Omental fat pad (tissue), 4 donors: ENCODE data around the gene GSTM5. TPM values are rescaled to one million over a fixed set of nuclear protein-coding genes. Genes with fewer than 3 reads are reported as not detected.
A peak's percentile ranks its signal among the peaks of the same experiment; 100 is the strongest.
"Not testable (repeated sequence)": the region's sequence is repeated elsewhere in the genome, so short reads cannot be mapped to it uniquely, and the experiment has no call there.

Experiments
- ATAC-seq: fragments of 150-250 bp; one replicate; pipeline ENCODE4 v1.9.1; 2016; ENCODE audit warnings: mild to moderate bottlenecking, moderate library complexity; ENCODE audit not compliant: low FRiP score
- DNase-seq: peaks from one replicate; pipeline ENCODE4 v3.0.0-alpha.2; 2019; ENCODE audit warnings: low spot score
- total RNA-seq, 4 donors: library from RNA; depleted of rRNA; stranded (reverse); fragments of >200 nt; gene quantifications; one replicate each; pipeline ENCODE4 v1.1.0, GENCODE V29; 2016
- TF ChIP-seq, protein P1 (sequence below), 3 donors: fragments of 450-650 bp; IDR thresholded peaks; one replicate each; pipeline ENCODE4 v1.5.1; 2016 to 2017; ENCODE audit warnings: antibody characterized with exemption in 3 of 3, mild to moderate bottlenecking in 3 of 3, moderate library complexity in 2 of 3

GSTM5 gene
- 1 to 10 TPM; 4.2 to 6.6 (median 4.9) TPM for total RNA-seq

DNA sequence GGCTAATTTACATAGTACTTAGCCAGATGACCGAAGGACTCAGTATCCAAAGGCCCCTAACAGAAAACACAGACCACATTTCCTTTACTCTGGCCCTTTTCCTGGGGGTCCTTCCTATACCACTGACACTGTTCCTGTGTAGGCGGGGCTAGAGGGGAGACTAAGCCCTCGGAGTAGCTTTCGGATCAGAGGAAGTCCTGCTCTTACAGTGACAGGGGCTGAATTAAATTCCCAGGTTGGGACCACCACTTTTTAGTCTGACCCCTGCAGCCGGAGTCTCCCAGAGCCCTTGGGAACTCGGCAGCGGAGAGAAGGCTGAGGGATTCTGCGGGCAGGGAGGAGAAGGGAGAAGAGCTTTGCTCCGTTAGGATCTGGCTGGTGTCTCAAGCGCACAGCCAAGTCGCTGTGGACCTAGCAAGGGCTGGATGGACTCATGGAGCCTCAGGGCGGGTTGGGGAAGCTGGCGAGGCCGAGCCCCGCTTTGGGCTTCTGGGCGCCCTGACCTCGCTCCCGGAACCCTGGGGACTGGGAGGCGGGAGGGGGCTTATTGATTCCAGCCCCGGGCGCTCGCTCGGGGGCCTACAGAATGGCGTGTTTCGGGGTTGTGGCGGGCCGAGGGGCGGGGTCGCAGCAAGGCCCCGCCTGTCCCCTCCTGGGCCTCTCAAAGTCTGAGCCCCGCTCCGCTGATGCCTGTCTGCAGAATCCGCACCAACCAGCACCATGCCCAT is at the start of gene GSTM5:
Gene GSTM5, plus strand, starts transcription at position 659 of the 728 bp plus-strand sequence. Its CDS starts 62 bp downstream, at position 721.
- not testable (repeated sequence) for DNase-seq, ATAC-seq

DNA sequence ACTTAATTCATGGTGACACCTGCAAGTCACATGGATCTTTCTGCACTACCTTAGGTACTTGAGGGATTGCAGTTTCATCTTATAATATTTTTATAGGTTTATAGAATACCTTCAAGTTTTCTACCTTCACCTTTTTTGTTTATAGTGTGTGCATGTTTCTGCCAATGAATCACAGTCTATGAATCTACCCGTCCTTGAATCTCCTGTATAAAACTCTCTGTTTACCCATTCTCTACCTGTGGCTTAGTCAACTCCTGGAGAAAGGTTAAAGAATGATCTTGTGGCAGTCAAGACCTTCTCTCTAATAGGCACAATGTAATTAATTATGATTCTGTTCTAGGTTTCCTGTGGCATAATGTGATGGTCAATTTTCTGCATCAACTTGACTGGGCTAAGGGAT is 47.4 kb upstream of the GSTM5 start:
- DNase-seq (no peak), ATAC-seq (no peak)
- TF ChIP-seq, protein P1, sequence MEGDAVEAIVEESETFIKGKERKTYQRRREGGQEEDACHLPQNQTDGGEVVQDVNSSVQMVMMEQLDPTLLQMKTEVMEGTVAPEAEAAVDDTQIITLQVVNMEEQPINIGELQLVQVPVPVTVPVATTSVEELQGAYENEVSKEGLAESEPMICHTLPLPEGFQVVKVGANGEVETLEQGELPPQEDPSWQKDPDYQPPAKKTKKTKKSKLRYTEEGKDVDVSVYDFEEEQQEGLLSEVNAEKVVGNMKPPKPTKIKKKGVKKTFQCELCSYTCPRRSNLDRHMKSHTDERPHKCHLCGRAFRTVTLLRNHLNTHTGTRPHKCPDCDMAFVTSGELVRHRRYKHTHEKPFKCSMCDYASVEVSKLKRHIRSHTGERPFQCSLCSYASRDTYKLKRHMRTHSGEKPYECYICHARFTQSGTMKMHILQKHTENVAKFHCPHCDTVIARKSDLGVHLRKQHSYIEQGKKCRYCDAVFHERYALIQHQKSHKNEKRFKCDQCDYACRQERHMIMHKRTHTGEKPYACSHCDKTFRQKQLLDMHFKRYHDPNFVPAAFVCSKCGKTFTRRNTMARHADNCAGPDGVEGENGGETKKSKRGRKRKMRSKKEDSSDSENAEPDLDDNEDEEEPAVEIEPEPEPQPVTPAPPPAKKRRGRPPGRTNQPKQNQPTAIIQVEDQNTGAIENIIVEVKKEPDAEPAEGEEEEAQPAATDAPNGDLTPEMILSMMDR (IDR thresholded peaks at IDR 0.05), result no peak

DNA sequence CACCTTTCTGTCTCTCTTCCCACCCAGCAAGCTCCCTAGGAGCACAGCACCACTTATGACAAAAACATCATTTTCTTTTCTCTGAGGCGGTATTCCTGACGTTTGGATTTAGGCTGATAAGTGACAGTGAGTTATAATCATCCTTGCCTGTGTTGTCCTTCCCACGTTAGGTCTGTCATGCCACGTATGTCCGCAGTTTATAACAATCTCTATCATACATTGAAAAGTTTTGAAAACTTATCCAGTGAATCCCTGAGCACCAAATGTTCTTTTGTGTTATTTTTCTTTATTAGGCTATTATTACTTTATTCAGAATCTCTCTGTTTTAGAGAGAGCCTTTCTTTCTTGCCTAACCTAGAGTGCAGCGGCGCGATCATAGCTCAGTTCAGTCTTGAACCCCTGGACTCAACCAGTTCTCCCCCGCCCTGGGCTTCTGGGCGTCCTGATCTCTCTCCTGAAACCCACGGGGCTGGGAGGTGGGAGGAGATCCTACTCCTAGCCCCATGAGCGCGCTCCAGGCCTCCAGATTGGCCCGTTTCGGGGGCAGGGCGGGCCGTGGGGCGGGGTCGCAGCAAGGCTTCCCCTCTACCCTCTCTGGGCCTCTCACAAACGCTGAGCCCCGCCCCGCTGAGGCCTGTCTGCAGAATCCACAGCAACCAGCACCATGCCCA is 44.5 kb upstream of the GSTM5 start, which contains the start of gene GSTM2:
Gene GSTM2, plus strand, starts transcription at position 606 of the 671 bp plus-strand sequence. Its CDS starts 59 bp downstream, at position 665.
- TF ChIP-seq, protein P1 (IDR thresholded peaks at IDR 0.05), result no peak
- peak; percentile 99 for ATAC-seq
- DNase-seq, result peak; percentile 83

DNA sequence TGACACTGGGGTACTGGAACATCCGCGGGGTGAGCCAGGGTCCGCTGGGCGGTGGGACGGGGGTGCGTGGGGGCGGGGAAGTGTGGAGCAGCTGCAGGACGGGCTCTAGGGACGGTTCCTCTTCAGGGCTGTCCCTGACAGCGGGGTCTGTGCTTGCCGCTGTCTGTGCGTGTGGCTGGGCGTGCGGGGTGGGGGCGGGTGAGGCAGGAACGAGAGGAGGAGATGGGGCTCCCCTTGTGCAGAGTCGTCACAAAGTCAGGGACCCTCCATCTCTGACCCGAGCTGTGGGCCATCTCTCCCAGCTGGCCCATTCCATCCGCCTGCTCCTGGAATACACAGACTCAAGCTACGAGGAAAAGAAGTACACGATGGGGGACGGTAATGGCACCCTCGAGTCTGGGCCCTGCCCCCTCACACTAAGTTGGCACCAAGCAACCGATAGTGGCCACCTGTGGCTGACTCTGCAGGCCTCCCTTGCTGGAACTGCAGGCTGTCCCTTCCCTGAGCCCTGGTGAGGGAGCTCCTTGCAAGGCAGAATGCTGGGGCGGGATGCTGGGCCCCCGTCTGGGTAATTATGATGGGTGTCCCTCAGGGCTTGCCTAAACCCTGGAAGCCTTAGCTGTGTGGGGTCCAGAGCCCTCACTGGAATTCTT is 43.8 kb upstream of the GSTM5 start:
- TF ChIP-seq, protein P1 (IDR thresholded peaks at IDR 0.05), result no peak
- ATAC-seq (peak; percentile 26), DNase-seq (no peak)

DNA sequence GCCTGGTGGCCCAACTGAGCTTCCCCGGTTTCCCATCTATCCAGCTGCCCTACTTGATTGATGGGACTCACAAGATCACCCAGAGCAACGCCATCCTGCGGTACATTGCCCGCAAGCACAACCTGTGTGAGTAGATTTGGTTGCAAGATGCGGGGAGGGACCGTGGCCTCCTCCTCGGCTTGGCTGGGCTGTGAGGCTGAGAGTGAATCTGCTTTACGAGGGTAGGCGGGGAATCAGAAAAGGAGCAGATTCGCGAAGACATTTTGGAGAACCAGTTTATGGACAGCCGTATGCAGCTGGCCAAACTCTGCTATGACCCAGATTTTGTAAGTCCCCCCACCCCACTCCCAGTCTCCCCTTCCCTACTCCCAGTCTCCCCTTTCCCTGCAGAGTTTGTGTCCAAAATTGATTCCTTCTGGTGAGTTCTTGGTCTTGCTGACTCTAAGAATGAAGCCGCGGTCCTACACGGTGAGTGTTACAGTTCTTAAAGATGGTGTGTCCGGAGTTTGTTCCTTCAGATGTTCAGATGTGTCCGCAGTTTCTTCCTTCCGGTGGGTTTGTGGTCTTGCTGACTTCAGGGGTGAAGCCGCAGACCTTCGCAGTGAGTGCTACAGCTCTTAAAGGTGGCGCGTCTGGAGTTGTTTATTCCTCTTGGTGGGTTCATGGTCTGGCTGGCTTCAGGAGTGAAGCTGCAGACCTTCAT is 42.7 kb upstream of the GSTM5 start:
- ATAC-seq (no peak), DNase-seq (no peak)
- TF ChIP-seq, protein P1 (IDR thresholded peaks at IDR 0.05), result no peak

DNA sequence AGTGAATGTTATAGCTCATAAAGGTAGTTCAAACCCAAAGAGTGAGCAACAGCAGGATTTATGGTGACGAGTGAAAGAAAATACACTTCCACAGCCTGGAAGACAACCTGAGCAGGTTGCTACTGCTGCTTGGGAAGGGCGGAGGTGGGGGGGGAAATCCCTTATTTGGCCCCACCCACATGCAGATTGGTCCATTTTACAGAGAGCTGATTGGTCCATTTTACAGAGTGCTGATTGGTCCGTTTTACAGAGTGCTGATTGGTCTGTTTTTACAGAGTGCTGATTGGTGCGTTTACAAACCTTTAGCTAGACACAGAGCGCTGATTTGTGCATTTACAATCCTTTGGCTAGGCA is 42.1 kb upstream of the GSTM5 start:
- not testable (repeated sequence) for ATAC-seq, DNase-seq

DNA sequence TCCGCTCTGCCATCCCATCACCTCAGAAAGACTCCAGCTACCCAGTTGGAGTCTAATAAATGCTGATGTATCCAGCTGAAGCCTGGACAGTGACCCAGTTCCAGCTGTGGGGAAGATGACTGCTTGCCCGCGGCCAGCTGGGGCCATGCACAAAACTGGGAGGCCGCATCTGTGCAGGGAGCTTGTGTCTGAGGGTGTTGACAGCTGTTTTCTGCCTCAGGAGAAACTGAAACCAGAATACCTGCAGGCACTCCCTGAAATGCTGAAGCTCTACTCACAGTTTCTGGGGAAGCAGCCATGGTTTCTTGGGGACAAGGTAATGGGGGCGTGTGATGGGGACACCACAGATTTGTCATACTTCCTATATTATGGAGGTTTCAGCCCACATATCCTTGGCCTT is 41.0 kb upstream of the GSTM5 start:
- ATAC-seq (no peak), DNase-seq (no peak)
- TF ChIP-seq, protein P1 (IDR thresholded peaks at IDR 0.05), result no peak

DNA sequence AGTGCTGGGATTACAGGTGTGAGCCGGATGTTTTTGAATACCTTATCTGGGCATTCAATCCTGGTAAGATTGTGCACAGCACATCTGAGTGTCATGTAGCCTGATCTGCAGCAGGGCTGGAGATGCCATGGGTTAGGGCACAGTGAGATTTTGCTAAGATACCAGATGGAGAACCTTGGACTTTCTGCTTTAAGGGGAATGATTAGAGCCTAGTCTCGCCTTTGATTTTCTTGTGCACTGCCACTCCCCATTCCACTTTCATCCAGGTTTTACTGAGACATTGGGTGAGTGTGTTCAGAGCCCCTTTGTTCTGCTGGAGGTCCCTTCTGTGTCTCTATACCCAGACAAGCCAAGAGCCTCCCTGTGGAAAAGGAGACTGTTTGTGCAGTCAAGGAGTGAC is 38.2 kb upstream of the GSTM5 start:
- not testable (repeated sequence) for DNase-seq, ATAC-seq

DNA sequence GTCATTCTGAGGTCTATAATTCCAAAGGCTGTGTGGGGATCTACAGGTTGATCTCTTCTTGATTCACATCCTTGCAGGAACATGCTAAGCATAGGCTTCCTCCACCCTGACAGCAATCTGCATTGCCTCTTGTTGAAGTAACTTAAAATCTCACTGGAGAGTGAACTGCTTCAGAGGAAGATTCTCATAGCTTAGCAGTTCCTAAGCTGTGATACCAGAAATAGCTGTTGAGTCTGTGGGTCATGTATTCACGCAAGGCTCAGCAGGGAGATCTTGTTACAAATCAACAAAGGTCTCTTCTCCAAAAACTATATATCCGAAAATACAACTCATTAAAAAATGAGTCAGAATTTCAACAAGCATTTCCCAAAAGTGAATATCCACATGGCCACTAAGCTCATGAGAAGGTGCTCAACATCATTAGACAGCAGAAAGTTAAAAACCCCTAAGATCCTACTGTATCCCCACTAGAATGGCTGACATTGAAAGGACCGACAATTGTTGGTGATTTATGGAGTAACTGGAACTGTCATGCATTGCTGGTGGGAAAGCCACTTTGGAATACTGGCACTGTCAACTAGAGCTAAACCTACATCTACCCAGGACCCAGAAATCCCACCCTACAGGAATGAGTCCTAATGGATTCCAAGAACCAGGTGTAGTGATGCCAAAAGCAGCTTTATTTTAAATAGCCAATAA is 35.2 kb upstream of the GSTM5 start:
- not testable (repeated sequence) for ATAC-seq, DNase-seq
